Uterus (tissue), 2 donors: ENCODE results near the gene PCSK2.

Experiments used
- CTCF ChIP-seq, 4 experiments: fragments of 200-600 bp in 2 of 4; fragments of 450-650 bp in 2 of 4; sonication (generic) in 2 of 4; IDR thresholded peaks; one replicate each; pipeline ENCODE4 v1.5.1; 2016 to 2019; ENCODE audit warnings: antibody characterized with exemption in 4 of 4, mild to moderate bottlenecking in 2 of 4, moderate library complexity in 1 of 4
- POLR2A ChIP-seq, 2 donors: fragments of 450-650 bp; IDR thresholded peaks; one replicate each; pipeline ENCODE4 v1.6.1; 2016; ENCODE audit warnings: antibody characterized with exemption in 2 of 2, mild to moderate bottlenecking in 1 of 2, moderate library complexity in 1 of 2

DNA sequence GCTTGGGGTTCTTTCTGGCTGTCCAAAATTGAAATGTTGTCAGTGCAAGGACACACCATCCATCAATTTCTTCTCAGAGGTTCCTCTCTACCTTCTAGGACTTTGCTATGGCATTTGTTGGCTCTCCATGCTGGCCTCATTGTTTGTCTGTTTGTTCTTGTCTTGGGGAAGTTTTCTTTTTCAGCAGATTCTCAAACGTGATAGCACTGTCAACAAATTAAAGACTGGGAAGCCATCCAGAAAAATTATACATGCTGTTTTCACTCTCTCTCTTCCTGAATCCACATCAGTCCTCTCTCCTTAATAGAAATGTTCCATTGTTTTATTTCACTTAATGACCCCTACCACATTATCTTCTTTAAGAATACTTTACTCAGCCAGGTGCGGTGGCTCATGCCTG is 130.4 kb downstream of the PCSK2 start:
- no peak for TF ChIP-seq CTCF (IDR thresholded peaks at IDR 0.05)
- no peak for TF ChIP-seq POLR2A (IDR thresholded peaks at IDR 0.05)
